Upper lobe of right lung (tissue), 1 donor: ENCODE measurements around the gene PLAGL2. TPM values are rescaled to one million over a fixed set of nuclear protein-coding genes. Genes with fewer than 3 reads are reported as not detected.

ENCODE experiments used
- ATAC-seq: fragments of 200-7000 bp; cut with Tn5 transposase; one replicate; pipeline ENCODE4 v1.9.1; 2020; ENCODE audit warnings: mild to moderate bottlenecking, moderate library complexity
- DNase-seq: peaks from one replicate; pipeline ENCODE4 v3.0.0-alpha.2; 2020
- H3K27ac ChIP-seq: fragments of 200-600 bp; one replicate; pipeline ENCODE4 v1.8.0; 2022
- H3K27me3 ChIP-seq: fragments of 200-600 bp; one replicate; pipeline ENCODE4 v1.8.0; 2022; ENCODE audit warnings: mild to moderate bottlenecking
- H3K36me3 ChIP-seq: fragments of 200-600 bp; one replicate; pipeline ENCODE4 v1.8.0; 2022
- H3K4me1 ChIP-seq: fragments of 200-600 bp; one replicate; pipeline ENCODE4 v1.8.0; 2022
- H3K4me3 ChIP-seq: fragments of 200-600 bp; one replicate; pipeline ENCODE4 v1.8.0; 2022; ENCODE audit warnings: mild to moderate bottlenecking
- H3K9me3 ChIP-seq: fragments of 200-600 bp; one replicate; pipeline ENCODE4 v1.8.0; 2022
- intact Hi-C: fragments of 100-400 bp; cut with DNase I; formaldehyde crosslinking; loops from one replicate; pipeline ENCODE4 v1.11.0; 2022
- total RNA-seq: library from RNA; stranded (reverse); fragmentation: NEBNext Ultra II Directional; extraction: Animal tissue kit (Norgen Biotek cat#: 25700); gene quantifications from one replicate; pipeline ENCODE4 v1.2.1, GENCODE V29; 2021
- TF ChIP-seq, protein P1 (sequence below): fragments of 200-600 bp; IDR thresholded peaks from one replicate; pipeline ENCODE4 v1.8.0; 2022; ENCODE audit warnings: antibody characterized with exemption
- donor health status: DM: no; HTN: yes; CAD: no; lungs with severe emphysema.

PLAGL2 gene
- total RNA-seq, 1 donor from 2014 or later = 15.9 TPM

DNA sequence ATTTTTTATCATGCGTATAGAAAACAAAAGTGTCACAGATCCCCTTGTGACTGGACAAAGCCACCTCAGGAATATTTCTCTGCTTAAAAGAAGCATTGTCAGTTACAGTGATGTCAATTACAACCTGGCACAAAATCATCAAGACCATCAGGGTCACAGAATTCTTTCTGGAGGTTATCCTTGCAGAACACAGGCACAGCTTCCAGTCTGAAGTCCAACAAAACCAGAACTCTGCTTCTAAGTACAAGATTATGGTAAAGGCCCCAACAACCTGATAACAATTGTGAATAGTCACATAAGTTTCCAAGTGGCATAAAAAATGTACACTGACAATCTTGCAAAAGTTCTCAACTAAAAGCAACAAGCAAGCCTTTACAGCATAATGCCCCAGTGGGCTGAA lies 21.0 kb downstream of the PLAGL2 start:
- Histone ChIP-seq H3K36me3 (no peaks in the 10 kb centered on the region), H3K27ac (no peak overlapping the region), H3K4me1 (peaks cover 22% of the 10 kb centered on the region), H3K9me3 (no peaks in the 10 kb centered on the region), H3K4me3 (no peak overlapping the region), H3K27me3 (no peaks in the 10 kb centered on the region)
- intact Hi-C loops = no loop called here
- DNase-seq (no peak), ATAC-seq (no peak)
- TF ChIP-seq, protein P1, sequence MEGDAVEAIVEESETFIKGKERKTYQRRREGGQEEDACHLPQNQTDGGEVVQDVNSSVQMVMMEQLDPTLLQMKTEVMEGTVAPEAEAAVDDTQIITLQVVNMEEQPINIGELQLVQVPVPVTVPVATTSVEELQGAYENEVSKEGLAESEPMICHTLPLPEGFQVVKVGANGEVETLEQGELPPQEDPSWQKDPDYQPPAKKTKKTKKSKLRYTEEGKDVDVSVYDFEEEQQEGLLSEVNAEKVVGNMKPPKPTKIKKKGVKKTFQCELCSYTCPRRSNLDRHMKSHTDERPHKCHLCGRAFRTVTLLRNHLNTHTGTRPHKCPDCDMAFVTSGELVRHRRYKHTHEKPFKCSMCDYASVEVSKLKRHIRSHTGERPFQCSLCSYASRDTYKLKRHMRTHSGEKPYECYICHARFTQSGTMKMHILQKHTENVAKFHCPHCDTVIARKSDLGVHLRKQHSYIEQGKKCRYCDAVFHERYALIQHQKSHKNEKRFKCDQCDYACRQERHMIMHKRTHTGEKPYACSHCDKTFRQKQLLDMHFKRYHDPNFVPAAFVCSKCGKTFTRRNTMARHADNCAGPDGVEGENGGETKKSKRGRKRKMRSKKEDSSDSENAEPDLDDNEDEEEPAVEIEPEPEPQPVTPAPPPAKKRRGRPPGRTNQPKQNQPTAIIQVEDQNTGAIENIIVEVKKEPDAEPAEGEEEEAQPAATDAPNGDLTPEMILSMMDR = no peak

DNA sequence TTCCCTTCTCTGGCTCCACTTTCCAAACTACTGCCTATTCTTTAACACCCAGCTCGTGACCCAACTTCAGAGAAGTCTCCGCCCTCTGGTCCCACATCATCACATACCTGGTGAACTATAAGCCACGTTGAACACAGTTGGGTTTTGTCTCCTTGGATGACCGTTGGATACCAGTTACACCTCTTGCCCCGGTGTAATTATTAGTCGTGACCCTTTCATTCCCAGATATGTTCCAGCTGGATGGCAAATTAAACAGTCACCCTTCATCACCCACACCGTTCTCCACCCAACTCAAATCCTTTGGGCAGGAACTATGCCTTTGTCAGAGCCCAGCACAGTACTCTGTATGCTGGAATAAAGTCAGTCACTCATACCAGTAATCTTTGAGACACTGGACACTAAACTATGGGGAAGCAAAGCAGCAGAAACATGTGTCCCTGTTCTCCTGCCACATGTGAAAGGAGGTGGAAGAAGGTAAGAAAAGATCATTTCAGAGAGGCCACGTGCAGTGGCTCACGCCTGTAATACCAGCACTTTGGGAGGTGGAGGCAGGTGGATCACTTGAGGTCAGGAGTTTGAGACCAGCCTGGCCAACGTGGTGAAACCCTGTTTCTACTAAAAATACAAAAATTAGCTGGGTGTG lies 22.5 kb downstream of the PLAGL2 start:
- Histone ChIP-seq H3K27me3 (no peaks in the 10 kb centered on the region), H3K4me1 (peaks cover 15% of the 10 kb centered on the region), H3K36me3 (no peaks in the 10 kb centered on the region), H3K27ac (no peak overlapping the region), H3K4me3 (no peak overlapping the region), H3K9me3 (no peaks in the 10 kb centered on the region)
- intact Hi-C loops = no loop called here
- no peak for DNase-seq
- no peak for ATAC-seq
- TF ChIP-seq, protein P1 = no peak

DNA sequence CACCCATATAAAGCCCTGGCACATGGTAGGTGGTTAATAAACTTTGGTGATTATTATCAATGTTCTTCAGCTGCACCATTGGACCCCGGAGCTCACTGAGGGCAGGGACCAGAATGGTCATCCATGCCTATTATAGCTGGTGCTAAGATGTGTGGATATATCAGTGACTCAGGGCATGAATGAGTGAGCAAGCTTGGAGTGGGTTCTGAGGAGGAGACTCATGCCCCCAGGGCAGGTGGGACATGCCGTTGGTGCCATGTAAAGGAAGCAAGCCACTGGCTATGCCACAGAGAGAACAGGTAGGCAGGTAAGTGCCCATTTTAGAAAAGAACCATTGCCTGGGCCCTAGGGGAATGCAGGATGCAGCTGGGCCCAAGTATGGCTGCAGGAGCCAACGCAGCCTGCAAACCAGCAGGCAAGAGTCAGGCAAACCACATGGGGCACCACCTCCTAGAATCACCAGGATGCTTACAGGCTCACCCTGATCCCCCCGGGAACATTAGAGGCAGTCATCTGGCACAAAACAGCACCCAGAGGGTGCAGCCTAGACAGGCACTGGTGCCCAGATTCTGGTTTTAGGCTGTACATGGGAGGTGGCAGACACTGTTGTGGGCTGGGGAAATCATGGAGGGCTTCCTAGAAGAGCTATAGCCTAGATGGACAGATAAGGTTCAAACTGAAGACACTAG lies 23.5 kb downstream of the PLAGL2 start:
- ATAC-seq (no peak), DNase-seq (no peak)
- Histone ChIP-seq H3K9me3 (no peaks in the 10 kb centered on the region), H3K27me3 (no peaks in the 10 kb centered on the region), H3K27ac (no peak overlapping the region), H3K4me1 (peaks cover 8% of the 10 kb centered on the region), H3K4me3 (no peak overlapping the region), H3K36me3 (no peaks in the 10 kb centered on the region)
- intact Hi-C loops = no loop called here
- TF ChIP-seq, protein P1 = no peak

DNA sequence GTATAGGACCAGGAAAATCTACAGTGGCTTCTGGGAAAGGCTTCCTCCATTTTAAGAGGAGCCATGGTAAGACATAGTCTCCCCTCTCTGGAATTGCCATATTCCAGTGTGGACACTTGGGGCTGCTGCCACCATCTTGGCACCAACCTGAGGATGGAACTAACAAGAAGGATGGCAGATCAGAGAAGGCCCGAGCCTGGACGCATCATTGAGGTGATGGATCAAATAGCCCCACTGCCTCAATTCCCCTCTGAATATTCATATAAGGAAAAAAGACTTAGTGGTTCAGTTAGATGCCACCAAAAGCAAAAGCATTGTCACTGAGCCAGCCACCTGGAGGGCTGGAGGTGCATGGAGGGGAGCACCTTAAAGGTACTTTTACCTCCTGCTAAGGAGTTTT lies 25.9 kb downstream of the PLAGL2 start:
- no peaks in the 10 kb centered on the region for H3K27me3 ChIP-seq
- ATAC-seq = no peak
- TF ChIP-seq, protein P1 = no peak
- no peaks in the 10 kb centered on the region for H3K9me3 ChIP-seq
- H3K4me3 ChIP-seq = no peak overlapping the region
- intact Hi-C loops = no loop called here
- no peaks in the 10 kb centered on the region for H3K4me1 ChIP-seq
- DNase-seq = no peak
- no peaks in the 10 kb centered on the region for H3K36me3 ChIP-seq
- H3K27ac ChIP-seq = no peak overlapping the region

DNA sequence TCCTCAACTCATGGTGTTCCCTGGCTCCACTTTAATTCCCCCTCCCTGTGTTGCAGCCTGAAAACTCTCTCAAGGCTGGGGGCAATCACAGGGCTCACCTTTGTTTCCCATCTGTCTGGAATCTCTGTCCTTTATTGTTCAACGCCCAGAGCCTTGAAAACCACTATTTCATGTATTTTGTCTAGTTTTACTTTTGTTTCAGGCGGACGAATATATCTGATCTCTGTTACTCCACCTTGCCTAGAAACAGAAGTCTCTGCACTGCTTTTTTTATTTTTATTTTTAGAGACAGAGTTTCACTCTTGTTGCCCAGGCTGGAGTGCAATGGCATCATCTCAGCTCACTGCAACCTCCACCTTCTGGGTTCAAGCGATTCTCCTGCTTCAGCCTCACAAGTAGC lies 27.6 kb downstream of the PLAGL2 start:
- ATAC-seq = no peak
- Histone ChIP-seq H3K27ac (no peak overlapping the region), H3K36me3 (no peaks in the 10 kb centered on the region)

More for the DNA sequence above, 27.6 kb downstream of the PLAGL2 start:
- intact Hi-C loops = no loop called here
- DNase-seq = no peak
- no peaks in the 10 kb centered on the region for H3K27me3 ChIP-seq
- no peak overlapping the region for H3K4me3 ChIP-seq
- H3K9me3 ChIP-seq = no peaks in the 10 kb centered on the region
- TF ChIP-seq, protein P1 = no peak
- no peaks in the 10 kb centered on the region for H3K4me1 ChIP-seq
